GM21529 (cell line): ENCODE data around the gene FCGR1A.
"Not testable (repeated sequence)": the region's sequence is repeated elsewhere in the genome, so short reads cannot be mapped to it uniquely, and the experiment has no call there.

Experiments
- ATAC-seq: cut with Tn5 transposase; IDR thresholded peaks from one replicate; pipeline ENCODE4 v1.9.1; 2021; ENCODE audit not compliant: unreplicated experiment

The FCGR1A gene

DNA sequence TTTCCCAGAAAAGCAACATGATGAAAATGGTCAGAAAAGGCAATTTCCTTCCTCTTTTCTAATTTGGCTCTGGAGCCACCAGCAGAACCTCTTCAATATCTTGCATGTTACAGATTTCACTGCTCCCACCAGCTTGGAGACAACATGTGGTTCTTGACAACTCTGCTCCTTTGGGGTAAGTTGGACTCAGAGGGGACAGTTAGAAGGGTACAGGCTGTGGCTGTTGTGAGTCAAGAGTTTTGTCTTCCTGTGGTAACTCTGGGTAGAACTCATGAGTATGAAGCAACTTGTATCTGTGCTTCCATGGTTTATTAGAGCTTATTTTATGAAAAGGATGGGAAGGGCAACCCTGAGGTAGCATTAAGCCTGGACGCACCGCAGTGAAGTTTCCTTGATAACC is at the start of gene FCGR1A:
FCGR1A (plus strand) TSS at position 95 of the 400 bp plus-strand sequence; CDS start at position 145, 50 bp downstream.
- not testable (repeated sequence) for ATAC-seq

DNA sequence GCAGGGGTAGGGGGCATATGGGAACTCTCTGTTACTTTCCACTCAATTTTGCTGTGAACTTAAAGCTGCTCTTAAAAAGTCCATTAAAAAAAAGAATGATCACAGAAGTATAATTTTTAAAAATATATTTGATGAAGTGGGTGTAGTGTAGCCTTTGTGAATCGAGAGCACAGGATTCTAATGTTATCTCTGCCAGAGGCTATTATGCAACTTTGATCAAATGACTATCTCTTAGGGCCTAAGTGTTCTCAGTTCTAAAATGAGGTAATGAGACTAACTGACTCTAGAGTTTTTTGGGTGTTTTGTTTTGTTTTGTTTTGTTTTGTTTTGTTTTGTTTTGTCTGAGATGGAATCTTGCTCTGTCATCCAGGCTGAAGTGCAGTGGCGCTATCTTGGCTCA is 49.7 kb upstream of the FCGR1A start:
- not testable (repeated sequence) for ATAC-seq

DNA sequence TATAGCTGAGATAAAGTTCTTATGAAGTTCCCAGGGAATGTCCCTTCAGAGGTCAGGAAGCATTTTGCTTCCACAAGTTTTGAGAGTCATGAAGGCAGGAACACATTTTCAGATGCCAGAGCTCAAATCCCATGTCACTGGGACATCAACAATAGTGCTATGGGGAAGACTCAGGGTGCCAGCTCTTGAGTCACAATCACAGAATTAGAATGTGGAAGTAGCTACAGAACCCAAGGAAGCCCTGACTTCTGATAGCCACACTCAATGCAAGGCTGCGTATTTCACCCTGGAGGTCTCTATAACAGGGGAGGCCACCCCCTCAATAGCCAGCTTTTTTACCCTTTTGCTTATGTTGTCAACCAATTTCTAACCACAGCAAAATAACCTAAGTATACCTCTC is 47.8 kb upstream of the FCGR1A start:
- not testable (repeated sequence) for ATAC-seq

DNA sequence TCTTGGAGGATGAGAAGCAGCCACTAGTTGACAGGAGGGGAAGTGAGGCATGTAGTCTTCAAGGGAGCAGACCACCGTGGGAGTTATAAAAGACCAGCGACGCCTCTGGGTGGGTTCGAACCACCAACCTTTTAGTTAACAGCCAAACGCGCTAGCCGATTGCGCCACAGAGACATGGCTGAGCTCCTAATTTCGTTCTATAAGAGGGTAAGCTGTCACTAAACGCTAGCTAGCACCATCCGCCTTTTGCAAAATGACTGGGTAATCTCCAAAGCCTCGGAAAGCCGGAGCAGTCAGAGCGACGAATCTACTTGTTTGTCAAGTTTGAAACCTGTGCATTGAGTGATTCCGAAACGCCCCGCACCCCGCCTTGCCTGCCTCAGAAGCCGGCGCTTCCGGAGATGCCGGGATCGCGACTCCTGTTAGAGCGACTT is 42.3 kb upstream of the FCGR1A start:
- peak; percentile 65 for ATAC-seq

DNA sequence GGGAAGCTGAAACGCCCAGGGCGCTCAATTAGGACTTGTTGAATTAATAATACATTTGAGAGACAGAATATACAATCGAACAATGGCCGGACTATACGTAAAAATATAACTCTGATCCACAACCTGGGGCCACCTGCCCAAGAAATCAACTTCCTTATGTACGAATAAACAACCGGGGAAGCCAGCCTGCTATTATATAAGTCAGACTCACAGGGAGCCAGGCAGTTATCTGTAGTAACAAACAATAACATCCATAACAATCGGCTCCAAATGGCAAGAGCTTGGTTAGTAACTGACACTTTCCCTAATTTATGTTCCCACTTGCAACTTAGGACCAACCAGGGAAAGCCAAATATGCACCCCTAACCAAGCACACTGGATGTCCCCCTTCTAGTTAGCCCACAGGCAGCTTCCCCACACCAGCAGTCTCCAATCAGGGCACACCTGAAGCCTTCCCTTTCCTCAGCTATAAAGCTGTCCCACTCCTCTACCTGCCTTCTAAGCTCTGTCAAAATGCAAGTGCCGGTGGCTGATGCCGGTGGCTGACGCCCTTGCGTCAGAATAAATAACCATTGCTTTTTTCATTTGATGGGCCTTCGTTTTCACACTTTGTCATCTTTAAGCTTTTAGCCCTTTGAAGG is 41.8 kb upstream of the FCGR1A start:
- not testable (repeated sequence) for ATAC-seq

DNA sequence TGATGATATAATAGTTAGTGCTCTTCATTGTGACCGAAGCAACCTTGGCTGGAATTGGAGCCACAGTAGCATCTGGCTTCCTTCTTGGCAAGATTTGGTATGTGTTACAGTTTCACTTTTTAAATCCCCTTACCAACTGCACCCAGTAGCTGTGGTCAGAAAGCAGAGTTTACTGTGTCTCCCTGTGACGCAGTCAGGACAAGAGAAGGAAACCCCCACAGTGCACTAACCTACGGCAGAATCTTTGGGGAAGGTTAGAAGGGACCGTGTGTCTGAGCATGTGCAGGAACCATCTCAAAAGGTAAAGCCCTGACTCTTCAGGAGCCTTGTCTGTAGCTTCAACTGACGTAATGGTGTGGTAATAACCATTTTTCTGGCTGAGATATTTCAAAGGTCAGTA is 40.6 kb upstream of the FCGR1A start:
- not testable (repeated sequence) for ATAC-seq

DNA sequence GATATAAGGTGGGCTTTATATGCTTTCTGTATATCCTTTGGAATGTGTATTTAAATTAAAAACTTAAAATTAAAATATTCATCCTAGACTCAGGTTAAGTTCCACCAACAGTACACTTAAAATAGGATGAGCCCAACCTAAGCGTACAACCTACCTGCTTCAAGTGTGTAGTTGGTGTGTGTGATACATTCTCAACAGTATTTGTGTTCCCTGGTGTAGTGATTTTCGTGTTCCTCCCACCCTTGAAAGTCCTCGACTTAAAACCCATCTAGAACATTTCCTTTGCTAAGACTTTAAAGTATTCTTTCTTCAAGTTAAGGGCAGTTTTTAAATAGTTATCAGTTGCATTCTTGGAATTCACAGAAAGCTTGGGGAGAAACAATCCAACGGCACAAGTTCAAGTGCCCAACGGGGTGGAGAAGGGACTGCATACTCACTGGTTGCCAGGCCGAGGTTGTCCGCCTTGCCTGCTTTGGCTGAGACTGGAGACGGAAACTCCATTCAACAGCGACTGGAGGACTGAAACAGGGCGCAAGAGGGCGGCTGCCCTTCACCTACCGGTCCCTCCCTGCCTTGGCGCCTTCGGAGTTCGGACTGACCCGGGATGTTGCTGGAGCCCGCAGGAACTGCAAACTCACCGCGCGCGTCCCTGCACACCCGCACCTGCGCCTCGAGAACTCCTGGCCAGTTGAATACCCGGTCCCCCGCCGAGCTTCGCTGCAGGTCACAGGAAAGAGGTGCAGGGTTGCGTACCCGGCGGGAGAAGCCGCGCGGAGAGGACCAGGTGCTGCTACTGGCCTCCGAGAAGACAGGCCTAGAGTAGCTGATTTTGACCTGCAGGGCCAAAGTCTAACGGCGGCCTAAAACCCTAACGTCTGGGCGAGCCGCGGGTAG is 35.8 kb upstream of the FCGR1A start:
- ATAC-seq: not testable (repeated sequence)

DNA sequence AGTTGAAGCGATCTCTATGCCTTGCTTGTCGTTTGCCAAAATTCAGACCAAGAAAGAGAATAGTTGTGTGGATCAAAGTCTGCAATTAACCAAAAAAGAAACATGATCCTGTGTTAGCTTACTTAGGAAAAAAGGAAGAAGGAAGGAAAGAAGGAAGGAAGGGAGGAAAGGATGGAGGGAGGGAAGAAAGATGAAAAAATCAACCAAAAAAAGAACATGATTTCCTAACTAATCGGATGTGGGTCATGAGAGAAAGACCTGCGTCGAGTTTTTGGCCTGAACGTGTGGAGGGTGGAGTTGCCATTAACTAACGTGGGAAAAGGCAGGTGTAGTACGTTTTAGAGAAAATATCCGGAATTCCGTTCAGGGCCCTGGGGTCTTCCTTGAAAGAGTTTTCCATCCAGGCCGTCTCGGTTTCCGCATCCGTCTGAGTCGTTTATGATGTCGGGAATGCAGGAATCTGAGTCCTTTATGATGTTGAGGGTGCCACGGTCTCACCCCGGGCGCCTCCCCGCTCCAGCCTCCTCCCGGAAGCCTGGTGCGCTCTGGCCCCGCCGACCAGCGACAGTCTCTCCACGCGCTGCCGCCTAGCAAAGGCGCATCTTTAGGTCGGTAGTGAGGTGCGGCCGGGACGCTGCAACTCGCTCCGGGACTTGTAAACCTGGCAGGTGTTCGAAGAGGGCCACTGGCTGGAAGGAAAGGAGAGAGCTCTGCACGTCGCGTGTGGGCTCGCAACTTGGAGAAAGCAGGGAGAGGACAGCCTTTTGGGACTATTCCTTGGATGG is 34.9 kb upstream of the FCGR1A start:
- not testable (repeated sequence) for ATAC-seq

DNA sequence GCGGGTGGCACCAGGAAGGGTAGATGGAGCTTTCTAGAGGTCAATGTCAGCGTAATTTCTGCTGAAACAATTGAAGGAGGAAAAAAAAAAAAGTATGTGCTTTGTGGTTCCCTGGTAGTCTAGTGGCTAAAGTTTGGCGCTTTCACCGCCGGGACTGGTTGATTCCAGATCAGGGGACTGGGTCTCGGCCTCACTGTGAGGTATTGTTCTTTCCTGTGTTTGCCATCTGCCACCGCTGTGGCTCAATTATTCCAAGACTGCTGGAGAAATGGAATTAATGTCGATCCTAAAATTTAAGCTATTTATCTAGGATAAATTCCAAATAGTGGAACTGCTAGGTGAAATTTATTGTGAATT is 34.4 kb upstream of the FCGR1A start:
- not testable (repeated sequence) for ATAC-seq

DNA sequence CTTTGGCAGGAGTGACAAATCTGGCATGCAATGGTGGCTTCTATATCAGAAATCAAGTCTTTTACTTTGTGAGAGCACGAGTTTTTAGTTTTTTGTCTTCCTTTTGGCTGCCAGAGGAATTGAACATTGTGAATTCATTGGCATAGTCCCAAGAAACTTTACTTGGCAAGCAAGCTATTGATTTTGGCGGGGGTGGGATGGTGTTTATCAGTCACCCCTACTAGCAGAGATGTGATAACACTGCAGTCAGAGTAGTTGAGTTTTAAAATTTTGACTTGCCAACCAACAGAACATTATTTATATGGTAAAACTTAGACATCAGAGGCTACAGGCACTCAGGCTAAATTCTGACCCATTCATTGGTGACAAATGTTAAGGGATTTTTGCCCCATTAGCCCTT is 31.9 kb upstream of the FCGR1A start:
- not testable (repeated sequence) for ATAC-seq

DNA sequence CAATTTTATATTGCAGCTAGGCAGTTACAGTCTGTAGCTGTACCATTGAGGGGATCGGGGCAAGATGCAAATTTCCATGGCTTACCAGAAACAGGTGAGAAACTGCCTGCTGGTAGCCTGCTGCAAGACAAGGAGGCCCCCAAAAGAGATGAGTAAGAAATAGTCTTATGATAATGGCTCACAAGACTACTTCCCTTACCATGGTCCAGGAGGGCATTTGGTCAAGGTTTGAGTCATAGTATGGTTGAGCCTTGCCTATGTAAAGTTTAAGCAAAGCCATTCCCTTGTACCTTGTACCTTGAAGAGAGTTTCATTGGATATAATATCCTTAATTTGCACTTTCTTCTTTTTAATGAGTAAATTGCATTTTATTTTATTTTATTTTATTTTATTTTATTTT is 30.3 kb upstream of the FCGR1A start:
- ATAC-seq: not testable (repeated sequence)

DNA sequence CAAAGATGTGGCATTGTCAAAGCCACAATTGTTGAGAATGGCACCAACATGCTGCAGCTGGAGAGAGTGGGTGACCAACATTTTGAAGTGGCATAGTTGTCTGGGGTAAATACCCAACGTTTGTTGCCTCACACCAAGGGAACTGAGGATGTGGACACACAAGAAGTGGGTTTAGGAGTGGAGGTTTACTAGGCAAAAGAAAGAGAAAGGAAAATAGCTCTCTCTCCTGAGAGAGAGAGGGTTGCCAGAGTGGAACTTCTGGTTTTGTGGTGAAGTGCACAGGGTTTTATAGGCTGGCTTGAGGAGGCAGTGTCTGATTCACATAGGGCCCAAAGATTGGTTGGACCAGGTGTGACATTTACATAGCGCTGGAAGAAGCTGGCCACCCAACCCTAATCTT is 29.0 kb upstream of the FCGR1A start:
- not testable (repeated sequence) for ATAC-seq

DNA sequence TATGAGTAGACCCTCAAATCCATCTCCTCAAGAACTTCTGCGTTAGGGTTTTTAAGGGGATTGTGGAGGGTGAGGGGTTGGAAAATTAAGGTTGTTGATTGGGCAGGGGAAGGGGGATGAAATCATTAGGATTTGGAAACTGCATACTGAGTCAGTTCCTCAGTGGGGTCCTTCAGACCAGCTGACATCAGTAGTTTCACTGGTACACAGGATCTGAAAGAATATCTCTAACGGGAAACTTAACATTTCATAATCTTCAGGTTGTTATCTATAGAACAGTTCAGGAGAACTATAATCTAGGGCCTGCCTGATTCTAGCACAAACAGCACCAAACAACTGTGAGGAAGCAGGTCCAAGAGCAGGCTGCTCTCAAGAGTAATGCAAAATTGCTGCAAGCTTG is 27.2 kb upstream of the FCGR1A start:
- ATAC-seq: not testable (repeated sequence)

DNA sequence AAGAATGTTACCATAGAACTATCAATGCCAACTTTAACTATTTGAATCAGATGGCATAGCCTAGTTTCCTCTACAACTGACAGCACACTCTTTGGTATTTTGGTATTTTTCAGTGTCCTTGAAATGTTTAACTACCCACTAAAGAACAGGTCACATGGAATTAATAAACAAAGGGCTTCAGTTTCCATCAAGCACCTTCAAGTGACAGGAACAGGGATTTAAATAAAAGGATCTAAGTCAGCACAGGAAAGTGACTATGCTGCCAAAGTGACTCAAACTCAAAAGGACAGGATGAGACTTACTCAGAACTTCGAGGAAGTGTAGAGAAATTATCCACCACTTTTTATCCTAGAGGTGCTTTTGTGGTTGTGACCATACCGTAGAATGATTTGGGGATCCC is 20.2 kb upstream of the FCGR1A start:
- ATAC-seq: not testable (repeated sequence)

DNA sequence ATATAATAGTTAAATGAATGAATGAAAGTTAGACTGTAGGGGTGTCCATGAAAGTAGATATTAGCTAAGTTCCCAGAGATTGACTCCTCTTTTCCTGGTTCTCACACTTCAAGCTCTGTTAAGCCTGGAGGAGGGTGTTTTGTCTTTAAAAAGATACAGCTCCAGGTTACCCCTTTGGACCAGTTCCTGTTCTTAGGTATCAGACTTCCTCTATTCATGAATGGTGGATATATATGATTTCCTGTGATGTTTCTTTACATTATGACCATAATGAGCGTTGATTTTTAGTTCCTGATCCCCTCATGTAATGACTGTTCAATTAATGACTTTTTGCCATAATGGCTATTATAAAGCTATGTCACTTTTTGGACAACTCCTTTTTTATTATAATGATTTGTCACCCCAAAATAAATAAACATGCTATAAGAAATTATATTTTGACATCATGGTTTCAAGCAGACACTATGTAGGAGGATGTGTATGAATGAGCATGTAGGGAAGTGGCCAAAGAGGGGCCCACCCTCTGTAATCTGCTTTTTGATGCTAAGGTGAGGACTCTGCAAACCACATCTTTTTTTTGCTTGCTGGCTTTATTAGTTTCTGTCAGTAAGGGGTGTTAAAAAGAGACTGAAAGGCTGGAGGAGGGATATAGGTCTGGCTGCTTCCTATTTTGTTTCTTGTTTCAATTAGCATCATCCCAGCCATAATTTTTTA is 18.2 kb upstream of the FCGR1A start:
- ATAC-seq: not testable (repeated sequence)

DNA sequence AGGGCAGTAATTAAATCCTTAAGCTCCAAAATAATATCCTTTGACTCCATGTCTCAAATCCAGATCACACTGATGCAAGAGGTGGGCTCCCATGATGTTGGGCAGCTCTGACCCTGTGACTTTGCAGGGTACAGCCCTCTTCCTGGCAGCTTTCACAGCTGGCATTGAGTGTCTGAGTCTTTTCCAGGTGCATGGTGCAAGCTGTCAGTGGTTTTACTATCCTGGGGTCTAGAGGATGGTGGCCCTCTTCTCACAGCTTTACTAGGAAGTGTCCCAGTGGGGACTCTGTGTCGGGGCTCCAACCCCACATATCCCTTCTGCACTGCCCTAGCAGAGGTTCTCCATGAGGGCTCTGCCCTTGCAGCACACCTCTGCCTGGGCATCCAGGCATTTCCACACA is 16.3 kb upstream of the FCGR1A start:
- ATAC-seq: not testable (repeated sequence)

DNA sequence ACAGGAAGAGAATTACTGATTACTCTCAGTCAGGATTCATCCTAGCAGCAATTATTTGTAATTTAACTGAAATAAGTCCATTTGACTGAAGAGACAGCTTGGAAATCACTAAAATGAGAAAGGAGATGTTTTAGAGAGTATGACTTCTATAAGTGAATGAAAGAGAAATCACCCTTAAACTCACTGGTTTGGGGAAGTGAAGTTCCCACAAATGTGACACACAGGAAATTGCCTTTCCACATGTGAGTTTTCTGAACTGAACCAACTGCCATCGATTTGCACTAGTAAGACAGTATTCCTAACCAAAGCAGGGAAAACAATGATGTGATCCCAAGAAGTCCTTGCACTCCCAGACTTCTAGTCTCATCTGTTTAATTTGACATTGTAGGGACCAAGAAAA is 13.3 kb upstream of the FCGR1A start:
- ATAC-seq: not testable (repeated sequence)

DNA sequence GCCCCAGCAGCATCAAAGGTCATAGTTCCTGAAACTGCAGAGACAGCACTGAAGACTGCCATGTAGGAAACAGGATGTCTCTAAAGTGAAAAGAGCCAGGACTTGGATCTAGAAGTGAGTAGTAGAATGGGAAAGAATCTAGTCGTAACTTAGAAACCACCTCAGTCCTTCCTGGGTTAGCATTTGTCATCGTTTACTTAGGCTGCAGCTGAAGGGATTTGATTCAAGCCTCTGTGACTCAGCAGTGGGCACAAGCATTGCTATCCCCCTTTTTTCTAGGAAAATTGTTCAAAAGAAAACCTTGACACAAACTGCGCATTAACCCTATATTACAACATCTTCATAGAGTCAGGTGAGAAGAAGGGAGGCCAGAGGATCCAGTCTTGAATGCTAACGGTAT is 11.8 kb upstream of the FCGR1A start:
- ATAC-seq: not testable (repeated sequence)

DNA sequence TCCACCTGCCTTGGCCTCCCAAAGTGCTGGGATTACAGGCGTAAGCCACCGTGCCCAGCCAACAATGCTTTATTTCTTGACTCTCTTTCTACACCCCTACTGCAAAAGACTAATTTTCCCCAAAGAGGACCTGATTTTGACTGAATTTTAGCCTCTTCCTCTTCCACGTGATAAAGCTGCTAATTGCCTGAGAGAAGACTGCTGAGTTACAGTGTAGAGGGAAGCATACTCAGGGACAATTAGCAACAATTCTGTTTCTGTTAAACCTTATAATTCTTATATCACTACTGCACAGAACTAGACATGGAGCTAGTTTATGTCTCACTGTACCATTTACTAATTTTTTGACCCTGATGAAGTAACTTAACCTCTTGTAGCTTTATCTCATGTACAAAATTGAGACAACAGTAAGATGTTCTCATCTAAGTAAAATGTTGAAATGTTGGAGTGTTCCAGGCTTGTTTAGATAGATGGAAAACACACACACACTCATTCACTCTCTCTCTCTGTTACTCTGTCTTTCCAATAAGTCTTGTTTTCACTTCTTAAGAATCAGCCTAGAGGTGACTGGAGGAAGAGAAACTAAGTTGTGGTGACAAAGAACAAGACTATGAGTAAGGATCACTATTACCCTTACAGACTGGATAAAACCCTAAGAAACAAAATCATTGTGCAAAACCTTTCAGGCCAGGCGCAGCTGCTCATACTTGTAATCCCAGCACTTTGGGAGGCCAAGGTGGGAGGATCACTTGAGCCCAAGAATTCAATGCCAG is 10.7 kb upstream of the FCGR1A start:
- peak; percentile 91 for ATAC-seq
